ENCODE results near the gene HAND2.

DNA sequence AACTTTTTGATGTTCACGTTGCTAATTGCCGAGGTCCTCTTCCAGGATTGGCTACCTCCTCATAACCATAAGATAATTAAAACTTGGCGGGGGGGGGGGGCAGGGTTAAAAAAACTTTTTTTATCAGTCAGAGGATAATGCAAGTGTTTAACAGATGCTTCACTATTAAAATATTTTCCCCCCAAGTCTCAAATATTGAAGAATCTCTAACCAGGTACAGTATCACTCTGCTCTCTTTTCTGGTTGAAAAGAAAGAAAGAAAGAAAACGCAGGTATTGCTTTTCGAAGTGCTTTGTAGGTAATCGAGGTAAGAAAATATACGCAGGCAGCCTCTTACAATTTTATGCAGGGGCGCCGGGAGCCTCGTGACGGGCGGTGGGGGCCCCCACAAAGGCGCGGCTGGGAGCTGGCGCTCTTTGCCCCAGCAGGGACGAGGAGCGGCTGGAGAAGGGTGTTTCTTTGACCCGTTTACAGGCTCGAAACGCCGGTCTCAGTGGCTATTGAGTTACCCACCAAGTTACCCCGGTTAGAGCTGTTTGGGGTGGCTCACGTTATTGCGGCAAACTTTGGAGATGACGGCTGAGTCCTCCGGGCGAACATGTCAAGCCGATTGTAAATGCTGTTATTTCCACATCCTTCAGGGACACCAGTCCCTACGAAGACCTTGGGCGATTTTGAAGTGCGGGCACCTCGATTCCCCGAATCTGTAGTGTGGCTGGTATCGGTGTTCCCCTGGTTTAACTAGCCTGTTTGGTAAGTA, 477 bp upstream of the HAND2 start:
- TF ChIP-seq, protein P1, sequence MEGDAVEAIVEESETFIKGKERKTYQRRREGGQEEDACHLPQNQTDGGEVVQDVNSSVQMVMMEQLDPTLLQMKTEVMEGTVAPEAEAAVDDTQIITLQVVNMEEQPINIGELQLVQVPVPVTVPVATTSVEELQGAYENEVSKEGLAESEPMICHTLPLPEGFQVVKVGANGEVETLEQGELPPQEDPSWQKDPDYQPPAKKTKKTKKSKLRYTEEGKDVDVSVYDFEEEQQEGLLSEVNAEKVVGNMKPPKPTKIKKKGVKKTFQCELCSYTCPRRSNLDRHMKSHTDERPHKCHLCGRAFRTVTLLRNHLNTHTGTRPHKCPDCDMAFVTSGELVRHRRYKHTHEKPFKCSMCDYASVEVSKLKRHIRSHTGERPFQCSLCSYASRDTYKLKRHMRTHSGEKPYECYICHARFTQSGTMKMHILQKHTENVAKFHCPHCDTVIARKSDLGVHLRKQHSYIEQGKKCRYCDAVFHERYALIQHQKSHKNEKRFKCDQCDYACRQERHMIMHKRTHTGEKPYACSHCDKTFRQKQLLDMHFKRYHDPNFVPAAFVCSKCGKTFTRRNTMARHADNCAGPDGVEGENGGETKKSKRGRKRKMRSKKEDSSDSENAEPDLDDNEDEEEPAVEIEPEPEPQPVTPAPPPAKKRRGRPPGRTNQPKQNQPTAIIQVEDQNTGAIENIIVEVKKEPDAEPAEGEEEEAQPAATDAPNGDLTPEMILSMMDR (IDR thresholded peaks at IDR 0.05): no peak
- TF ChIP-seq POLR2A (IDR thresholded peaks at IDR 0.05): no peak
